HG03103 (cell line): ENCODE measurements around the gene ADGRL1.

Experiments
- ATAC-seq: cut with Tn5 transposase; IDR thresholded peaks from one replicate; pipeline ENCODE4 v1.9.1; 2021; ENCODE audit warnings: low read depth; ENCODE audit not compliant: unreplicated experiment

The ADGRL1 gene

GRCh38 chr19:14115756-14116155 is 90.2 kb downstream of the ADGRL1 start:
- no peak for ATAC-seq

DNA sequence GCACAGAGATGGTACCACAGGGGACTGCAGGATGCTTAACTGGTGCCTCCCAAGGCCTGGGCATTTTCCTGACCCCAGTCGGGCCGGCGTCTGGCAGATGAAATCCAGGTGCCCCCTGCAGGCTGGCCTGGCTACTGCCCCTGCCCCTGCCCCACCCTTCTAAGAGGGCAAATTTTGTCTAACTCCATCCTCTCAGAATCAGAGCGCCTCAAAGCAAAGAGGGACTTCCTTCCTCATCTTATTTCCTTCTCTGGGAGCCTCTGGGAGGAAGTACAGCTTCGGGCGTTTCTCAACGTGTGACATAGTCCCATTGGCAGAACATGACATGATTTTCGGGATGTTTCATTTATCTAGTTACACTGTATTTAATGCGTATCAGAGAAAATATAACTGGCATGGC is 91.1 kb downstream of the ADGRL1 start:
- no peak for ATAC-seq

- no peak for ATAC-seq
Observed at GRCh38 chr19:14114439-14114838, 91.5 kb downstream of the ADGRL1 start.

DNA sequence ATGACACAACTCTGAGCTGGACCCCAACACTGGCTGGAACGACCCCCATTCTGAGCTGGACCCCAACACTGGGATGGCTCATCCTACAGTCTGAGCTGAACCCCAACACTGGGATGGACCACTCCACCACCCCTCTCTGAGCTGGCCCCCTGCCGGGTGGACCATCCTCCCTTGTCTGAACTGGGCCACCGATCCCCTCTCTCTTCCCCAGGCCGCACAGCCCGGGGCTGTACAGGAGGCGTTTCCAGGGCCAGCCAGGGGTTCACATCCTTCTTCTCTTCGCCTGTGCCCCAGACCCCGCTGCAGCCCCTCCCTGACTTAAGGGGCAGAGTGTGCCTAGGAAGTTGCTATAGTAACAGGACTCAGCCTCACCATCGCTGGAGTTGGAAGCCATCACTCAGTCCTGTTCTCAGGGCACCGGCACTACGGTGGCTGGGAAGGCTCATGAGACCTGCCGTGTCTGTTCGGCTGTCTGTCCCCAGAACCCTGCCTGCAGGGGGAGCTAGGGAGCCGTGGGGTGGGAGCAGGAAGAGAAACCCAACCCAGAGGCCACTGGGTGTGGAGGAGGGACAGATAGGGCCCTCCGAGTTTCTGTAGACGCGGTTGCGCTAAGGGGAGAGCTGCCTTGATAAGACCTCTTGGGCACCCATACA is 92.1 kb downstream of the ADGRL1 start:
- ATAC-seq, result no peak

DNA sequence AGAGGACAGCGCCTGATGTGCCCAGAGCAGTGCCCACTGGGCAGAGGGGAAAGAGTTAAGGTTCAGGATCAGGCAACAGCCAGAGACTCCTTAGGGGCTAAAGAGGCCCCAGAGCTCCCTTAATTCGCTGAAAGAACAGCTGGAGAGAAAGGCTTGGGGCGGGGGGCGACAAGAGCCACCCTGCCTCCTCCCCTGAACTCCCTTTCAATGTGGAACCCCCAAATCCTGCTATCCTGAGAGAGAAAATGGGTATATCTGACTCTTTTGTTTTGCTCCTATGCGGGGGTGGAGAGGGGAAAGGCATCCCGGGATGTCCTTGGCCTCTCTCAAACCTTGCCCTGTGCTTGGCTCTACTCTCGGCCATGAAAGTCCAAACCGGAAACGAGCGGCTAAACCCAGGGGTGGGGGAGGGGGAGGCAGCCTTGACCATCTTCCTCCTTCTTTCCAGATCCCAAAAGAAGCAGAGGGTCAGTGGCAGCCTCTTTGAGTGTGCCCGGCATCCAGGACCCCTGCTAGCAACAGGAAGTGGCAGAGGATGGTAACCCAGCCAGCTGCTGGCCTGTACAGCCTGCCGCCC is 93.1 kb downstream of the ADGRL1 start:
- ATAC-seq, result no peak

DNA sequence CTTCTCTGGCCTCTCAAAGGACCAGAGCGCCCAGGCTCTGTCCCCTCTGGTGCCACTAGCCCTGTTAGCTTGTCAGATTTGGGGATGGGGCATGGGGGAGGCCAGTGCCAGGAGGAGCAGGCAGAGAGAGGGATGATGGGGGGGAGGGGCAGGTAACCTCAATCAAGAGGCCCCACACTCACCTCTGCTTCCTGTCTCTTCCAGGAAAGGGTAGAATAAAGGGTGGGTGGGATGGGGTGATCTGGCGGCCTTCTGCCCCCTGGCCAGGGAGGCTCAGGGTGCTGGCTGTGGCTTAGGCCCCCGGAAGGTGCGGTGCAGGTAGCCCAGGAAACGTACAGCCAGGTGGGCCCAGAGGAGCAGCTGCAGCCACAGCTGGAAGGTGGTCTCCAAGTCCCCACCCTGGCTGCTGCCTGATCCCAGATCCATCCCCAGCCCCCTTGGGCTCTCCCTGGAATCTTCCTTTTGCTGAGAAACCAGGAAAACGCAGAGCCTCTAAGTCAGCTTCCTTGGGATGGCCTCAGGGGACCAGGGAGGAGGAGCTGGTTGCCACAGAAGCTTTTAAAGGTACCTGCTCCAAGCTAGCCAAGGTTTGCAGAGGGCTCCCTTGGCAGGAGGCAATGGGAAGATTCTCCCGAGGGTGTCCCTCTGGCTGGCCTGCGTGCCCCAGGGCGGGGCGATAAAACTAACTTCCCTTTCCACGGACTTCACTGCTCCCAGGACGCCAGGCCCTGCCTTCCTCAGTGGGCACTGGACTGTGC is 93.7 kb downstream of the ADGRL1 start:
- no peak for ATAC-seq

DNA sequence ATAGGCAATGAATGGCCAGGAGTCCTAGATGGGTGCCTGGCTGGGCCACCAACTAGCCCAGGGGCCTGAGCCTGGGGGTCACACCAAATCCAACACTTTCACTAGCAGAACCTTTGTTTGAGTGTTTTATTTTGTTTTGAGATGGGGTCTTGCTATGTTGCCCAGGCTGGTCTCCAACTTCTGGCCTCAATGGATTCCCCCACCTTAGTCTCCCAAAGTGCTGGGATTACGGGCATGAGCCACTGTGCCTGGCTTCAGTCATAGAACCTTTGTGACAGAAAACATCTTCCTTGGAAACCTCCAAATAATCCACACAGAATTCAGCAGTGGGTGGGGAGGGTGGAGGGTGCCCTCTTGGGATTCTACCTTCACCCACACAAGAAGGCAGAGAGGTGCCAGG is 94.5 kb downstream of the ADGRL1 start:
- ATAC-seq, result no peak

- ATAC-seq, result no peak
Observed at GRCh38 chr19:14110650-14111049, 95.3 kb downstream of the ADGRL1 start.

GRCh38 chr19:14107581-14108461 is 98.1 kb downstream of the ADGRL1 start:
- no peak for ATAC-seq

- no peak for ATAC-seq
Observed at GRCh38 chr19:14106840-14107239, 99.1 kb downstream of the ADGRL1 start.

DNA sequence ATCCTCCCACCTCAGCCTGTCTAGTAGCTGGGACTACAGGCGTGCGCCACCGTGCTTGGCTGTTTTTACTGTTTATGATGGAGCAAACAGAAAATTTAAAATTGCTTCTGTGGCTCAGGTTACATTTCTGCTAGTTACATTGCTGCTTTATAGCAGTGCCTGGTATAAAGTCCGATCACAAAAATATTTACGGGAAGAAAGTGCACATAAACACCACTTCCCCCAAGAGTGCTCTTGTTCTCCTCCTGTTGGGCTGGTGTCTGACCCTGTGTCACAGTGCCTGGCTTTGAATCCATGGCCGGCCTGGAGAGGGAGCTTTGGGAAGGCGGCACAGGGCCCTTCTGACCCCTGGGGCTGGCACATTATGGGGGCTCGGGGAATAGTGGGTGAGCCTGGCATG is 100.3 kb downstream of the ADGRL1 start:
- ATAC-seq, result no peak

DNA sequence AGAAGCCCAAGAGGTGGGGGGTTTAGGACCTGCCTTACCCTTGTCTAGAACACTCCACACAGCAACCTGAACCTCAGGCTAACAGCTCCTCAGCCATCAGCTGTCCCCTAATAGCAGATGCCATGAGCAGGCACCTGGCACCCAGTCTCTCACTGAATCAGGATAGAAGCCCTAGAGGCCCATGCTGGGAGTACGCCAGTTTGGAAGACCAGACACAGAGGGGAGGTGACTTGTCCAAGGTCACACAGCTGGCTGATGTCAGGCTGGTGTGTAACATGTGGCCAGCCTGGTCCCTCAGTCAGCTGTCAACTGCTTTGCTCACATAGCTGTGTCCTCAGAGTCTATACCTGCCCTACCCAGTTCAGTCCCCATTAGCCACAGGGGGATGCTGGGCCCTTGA is 102.7 kb downstream of the ADGRL1 start:
- no peak for ATAC-seq

GRCh38 chr19:14102756-14103155 is 103.2 kb downstream of the ADGRL1 start:
- no peak for ATAC-seq

DNA sequence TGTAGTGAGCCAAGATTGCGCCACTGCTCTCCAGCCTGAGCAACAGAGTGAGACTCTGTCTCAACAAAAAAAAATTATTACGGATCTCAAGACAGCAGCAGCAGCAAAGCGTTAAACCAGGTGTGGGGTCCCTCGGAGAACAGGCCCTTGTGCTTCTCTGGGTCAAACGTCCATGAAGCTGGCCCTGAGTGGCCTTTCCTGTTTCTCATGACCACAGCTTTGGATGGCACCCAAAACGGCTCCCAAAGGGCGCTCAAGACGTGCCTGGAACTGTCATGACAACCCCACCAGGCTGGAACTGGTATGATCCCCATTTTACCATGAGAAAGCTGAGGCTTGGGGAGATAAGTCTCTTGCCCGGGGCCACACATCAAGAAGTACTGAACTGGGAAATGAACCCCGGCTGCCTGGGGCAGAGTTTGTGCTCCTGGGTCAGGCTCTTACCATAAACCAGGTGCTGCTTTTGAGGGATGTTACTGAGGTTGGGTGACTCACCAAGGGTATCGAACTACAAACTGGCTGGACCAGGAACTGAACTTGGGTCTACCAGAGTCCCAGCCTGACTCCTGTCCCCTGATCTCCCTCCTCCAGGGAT is 103.8 kb downstream of the ADGRL1 start:
- ATAC-seq, result no peak

- ATAC-seq, result no peak
Observed at GRCh38 chr19:14101003-14101545, 104.9 kb downstream of the ADGRL1 start.
